LoVo (cell line): ENCODE data around the gene CLEC3A.
"Not testable (repeated sequence)": the region's sequence is repeated elsewhere in the genome, so short reads cannot be mapped to it uniquely, and the experiment has no call there.

Source experiments
- DNase-seq: peaks from one replicate; pipeline ENCODE4 v3.0.0-alpha.2; 2016; ENCODE audit warnings: low spot score

The CLEC3A gene, protein sequence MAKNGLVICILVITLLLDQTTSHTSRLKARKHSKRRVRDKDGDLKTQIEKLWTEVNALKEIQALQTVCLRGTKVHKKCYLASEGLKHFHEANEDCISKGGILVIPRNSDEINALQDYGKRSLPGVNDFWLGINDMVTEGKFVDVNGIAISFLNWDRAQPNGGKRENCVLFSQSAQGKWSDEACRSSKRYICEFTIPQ

DNA sequence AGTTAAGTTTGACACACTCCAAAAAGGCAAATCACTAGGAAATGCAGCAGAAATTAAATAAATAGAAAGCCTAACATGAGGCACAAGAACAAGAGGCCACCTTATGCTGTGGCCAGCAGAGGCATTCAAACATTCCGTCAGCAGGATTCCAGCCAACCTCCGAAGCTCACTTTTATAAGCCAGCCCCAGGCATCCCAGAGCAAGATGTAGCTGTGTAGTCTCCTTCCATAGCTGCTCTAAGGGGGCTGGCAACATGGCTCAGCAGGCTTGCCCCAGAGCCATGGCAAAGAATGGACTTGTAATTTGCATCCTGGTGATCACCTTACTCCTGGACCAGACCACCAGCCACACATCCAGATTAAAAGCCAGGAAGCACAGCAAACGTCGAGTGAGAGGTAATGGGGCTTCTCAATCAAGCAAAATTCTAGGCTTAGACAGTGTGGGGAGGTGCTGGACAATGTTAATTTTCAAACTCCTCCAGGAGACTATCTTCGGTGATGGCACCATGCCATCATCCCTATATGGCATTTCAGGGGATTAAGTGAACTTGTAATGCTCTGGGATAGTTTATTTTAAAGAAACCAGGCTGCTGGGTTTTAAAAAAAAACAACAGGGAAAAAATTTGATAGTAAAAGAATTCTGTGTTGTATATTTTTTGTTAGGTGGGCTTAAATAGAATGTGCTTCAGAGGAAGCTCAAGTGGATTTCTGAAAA, at the start of gene CLEC3A:
Gene CLEC3A (plus strand): TSS at position 202 of the 714 bp plus-strand sequence. CDS start 79 bp downstream, at position 281.
- no peak for DNase-seq

DNA sequence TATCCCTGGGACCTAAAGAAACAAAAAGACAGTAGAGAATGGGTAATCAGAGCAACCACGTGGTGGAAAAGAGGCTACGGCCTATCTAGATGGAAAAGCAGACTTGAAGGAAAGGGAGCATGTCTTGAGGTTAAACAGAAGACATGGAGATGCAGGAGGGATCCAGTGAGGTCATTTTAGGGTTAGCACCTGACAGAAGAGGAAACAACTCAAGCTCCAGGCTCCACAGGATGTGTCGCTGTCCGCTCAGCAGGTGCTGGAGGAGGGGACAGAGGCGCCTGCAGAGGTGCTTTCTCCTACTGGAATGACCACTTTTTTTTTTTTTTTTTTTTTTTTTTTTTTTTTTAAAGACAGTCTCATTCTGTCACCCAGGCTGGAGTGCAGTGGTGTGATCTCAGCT, 47.5 kb upstream of the CLEC3A start:
- no peak for DNase-seq

DNA sequence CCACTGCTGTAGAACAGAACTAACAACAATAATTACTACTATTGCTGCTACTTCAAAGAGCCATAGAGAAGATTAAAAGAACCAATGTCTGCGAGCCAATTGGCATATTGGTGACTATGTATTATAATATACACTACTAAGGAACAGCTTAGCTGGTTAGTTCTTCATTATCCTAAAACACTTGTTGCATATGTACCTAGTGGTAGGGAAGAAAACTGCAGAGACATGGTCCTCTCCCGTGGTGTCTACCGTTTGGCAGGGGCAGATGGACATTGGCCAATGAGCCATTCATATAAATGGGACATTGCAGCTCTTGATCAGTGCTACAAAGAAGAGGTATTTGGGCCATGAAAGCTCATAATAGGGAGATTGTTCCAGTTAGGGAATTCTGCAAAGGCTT, 46.4 kb upstream of the CLEC3A start:
- no peak for DNase-seq

DNA sequence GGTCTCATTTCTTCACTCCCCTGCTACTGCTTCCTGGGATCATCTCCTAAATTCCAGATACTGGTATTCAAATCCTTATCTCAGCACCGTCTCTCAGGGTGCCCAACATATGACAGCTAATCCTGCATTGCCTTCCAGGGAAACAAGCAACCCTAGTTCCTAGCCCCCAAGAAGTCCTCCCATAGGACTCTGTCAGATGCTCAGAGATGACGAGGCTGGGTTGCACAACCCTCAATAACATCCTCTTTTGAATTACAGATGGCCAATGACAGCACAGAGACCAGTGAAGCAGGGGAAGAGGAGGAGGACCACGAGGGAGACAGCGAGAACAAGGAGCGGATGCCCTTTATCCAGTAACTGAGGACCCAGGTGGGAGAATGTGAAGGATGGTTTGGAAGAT, 45.0 kb upstream of the CLEC3A start:
- DNase-seq, result no peak

DNA sequence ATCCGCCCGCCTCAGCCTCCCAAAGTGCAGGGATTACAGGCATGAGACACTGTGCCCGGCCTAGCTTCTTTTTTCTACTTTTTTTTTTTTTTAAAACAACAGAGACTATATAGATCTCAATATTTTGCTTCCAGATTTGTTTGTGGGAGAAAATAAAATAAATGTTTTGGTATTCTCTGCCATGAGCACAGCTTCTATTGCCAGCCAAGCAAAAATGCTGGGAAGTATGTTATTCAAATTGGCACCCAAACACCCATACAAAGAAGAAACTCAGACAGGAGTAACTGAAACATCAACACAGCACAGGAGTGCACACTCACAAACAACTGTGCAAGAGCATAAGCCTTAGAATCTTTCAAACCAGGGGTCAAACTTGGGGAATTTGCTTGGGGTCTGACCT, 37.2 kb upstream of the CLEC3A start:
- DNase-seq, result no peak

DNA sequence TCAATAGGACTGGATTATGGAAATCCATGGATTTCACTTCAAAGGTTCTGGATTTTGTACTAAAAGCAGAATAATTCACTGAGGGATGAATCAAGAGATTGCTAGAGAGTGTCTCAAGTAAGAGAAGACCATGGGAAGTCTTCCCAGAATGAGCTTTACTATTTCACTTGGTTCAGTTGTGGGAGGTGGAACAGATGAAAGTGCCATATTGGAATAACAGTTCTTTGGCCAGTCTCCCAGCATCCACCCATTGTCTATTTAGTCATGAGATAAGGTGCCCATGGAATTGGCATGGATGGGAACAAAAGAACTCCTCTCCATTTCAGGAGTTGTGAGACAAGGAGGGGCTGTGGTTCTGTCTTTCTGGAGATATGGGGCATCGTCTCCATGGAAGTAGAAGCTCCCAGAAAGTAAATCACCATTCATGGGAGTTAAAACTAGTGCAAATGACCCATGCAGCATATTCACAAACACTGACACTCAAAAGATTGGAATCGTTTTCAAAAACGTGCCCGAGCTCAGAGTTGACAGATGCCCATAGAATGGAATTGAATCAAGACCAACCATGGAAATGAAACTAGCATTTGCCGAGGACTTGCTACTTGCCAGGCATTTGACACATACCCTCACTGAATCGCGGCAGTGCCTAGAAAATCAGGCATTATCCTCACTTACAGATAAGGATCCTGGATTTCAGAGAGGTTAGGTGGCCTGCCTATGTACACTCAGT, 36.2 kb upstream of the CLEC3A start:
- DNase-seq, result no peak

DNA sequence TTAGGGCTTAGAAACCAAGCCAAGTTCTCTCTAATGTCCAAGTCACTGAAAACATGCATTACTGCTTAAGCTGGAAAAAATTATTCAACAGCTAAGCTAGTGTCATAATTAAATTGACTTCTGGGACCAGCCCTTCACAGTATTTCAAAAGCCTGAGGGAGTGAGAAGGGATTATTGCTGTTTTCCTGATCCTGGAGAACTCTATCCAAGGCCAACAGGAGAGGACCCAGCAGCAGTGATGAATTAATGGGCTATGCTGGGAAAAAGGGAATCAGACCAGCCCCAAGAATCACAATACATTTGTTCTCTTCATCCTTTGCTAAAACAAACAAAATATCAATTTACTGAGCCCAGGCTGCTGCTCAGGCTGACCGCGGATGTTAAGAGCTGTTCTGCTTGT, 34.5 kb upstream of the CLEC3A start:
- DNase-seq, result no peak

DNA sequence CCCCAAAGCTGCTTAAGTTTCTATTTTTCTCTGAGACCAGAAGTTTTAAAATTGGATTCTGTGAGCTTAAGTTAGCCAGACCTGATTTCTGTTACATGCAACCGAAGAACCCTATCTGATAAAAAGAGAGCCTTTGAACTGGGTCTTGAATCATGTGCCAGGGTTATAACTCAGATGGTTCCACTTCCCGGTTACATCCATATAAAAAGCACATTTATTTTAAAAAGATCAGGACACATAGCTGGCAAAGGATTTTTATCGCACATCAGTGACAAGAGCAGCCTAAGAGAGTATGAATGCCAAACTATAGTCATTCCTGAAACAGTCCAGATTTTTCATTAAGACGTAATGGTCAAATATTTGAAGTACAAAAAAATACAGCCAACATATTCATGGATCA, 32.5 kb upstream of the CLEC3A start:
- DNase-seq, result no peak

DNA sequence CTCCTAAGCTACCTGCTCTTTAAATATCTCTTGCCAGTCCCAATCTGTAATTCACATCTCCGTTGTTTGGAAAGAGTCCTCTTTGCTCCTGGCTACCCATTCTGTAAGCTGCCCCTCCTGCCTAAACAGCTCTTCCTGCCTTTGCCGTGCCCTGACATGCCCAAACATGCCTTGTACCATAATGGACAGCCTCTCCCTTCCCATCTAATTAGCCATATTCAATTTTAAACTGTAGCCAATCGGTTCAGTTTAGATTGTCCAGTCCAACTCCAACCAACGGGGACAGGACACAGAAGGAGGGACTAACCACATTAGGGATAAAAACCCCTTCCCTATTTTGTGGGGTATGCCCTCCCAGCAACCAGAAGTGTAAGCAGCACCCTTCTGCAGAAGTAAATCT, 30.6 kb upstream of the CLEC3A start:
- no peak for DNase-seq

DNA sequence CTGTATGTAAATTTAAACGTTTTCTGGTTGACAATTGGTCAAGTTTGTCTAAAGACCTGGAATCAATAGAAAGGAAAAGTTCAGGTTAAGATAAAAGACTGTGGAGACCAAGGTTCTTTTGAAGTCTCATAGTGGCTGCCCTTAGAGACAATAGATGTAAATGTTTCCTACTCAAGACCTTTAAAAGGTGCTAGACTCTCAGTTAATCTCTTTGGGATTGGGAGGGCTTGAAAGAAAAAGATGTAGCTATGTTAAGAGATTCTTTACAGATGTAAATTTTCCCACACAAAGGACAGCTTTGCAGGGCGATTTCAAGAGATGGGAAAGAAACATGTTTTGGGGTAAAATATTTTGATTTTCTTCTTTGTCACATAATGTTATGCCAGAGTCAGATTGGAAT, 30.0 kb upstream of the CLEC3A start:
- DNase-seq, result not testable (repeated sequence)

DNA sequence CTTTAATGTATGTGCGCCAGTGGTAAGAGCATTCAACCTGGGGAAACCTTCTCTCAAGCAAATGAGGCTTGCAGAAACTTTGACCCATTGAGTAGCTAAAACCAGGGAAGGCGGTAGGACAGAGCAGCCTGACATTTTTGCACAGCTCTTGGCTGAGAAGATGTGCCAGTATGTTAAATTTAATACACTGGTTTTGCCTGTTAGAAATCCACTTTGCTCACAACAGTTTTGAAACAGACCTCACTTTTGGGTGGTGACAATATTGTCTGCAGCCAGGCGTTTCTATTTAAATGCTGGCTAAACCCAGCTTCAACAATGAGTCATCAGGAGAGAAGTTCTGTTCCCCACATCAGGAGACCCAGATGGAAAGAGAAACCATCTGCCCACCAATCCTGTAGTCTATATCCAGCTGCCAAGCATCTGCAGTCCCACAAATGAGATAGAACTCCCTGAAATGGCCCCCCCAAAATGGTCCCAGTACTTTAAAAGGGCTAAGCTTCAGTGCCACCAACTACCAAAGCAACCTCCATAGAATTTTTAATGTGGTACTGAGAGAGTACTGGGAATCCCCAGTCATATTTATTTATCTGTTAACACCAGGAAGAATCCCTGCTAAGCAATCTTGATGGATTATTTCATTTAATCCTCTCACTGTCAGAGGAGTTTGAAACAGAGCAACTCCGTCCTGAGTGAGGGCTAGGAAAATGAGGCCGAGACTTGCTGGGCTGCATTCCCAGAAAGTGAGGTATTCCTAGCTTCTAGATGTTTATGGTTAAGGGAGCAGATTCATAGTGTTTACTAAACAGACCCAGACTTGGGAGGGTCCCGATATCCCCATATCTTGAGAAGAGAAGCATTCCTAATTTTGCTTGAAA, 29.0 kb upstream of the CLEC3A start:
- no peak for DNase-seq

DNA sequence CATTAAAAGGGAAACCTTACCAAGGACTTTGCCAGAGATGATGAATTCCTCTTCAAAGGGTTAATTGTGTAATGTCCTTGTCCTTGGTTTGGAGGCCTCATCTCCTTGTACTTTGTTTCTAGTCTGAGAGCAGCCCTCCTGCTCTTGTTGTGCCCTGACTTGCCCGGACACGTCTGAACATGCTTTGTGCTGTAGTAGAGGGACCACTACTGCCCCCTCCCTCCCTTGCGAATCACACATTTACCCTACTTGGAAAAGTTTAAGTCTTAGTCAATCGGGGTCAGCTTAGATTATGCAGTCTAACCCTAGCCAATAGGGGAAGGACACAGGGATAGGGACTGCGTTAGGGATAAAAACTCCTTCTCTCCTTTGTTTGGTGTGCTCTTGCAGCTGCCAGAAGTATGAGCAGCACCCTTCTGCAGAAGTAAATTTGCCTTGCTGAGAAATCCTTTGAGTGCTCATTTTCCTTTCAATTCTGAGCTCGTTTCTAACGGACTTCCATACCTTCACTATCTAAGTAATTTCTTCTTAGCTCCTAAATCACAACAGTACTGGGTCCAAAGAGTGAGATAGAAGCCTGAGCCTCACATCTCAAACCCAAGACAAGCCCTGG, 26.4 kb upstream of the CLEC3A start:
- DNase-seq, result no peak

DNA sequence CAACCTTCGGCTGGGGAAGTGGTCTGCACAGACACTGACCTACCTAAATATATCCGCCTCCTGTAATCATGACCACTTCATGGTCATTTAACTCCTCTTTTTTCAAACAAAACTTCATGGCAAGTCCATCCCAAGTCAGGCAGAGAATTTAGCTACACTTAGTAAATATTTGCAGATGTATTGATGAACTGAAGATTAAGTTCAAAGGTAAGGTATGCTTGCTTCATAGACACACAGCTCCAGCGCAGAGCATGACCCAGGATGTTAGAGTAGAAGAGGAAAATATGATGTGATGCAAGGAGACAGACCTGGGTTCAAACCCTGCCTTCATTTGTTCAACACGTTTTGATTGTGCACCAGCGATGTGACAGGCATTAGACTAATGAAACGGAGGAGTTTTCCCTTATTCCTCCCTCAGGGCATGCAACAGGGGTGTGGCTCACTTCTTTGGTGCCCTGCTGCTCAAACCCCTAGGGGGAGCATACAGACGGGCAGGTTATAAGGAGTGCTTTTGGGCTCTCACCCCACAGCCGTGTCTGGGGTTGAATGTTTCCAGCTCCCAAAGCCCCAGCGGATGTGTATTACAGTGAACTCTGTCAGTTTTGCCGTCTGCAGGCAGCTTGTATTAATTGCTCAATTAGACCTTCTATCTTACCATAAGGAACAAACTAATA, 23.9 kb upstream of the CLEC3A start:
- no peak for DNase-seq

DNA sequence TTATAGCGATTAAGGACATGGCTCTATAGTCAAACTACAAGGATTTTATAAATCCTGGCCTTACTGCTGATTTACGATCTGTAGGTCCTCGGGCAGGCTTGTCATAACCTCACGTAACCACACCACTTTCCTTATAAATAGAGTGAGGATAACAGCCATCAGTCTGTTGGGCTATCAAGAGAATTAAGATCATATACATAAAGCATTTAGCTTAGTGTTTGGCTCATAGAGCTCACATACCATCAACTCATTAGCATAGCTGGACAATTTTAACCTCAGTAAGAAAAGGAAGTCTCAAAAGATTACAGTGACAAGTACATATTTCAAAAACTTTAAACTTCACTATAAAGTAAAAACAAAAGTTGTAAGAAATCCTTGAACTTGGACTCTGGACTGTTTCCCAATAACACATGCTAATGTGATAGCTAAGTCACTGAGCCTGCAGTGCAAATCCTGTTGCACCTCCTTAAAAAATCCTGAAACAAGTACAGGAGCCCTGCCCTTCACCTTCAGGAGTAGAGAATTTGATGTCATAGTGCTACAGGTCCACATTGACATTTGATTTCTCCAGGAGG, 20.8 kb upstream of the CLEC3A start:
- DNase-seq, result no peak

DNA sequence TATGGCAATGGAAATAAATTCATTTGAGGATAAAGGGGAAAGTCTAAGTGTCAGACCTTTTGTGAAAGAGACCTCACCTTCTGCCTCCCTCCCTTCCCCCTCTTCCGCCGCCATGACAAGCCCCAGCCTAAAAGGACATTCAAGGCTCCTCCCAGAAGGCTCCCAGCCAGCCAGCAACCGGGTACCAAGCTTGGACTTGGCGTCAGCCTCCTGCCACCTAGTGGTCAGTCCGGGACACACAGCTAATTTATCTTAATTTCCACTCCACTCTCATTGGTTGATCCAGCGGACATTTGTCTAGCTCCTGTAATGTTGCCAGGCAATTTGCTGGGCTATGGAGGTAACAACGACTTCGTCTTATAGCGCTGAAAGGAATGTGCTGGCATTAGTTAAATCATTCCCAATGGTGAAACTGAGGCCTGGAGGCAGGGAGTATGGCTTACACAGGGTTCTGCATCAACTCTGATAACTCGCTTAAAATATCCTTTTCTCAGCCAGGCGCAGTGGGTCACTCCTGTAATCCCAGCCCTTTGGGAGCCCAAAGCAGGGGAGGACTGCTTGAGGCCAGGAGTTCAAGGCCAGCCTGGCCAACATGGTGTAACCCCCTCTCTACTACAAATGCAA, 19.3 kb upstream of the CLEC3A start:
- peak; percentile 56 for DNase-seq

DNA sequence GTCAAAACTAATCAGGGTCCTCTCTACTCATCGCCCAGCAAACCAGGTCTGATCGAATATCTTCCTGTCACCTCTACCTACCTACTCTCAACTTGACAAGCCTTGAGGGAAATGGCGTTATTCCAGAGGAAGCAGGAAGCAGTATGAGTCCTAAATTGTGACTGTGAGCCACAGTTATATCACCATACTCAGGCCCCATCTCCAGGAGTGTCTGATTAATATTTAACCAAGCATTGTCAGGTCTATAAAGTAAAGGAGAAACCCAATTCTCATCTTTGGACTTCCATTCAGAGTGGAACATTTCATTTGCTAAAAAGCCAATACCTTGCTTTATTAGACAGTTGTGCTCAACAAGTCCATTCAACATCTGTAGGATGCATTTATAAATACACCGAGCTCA, 17.8 kb upstream of the CLEC3A start:
- no peak for DNase-seq

DNA sequence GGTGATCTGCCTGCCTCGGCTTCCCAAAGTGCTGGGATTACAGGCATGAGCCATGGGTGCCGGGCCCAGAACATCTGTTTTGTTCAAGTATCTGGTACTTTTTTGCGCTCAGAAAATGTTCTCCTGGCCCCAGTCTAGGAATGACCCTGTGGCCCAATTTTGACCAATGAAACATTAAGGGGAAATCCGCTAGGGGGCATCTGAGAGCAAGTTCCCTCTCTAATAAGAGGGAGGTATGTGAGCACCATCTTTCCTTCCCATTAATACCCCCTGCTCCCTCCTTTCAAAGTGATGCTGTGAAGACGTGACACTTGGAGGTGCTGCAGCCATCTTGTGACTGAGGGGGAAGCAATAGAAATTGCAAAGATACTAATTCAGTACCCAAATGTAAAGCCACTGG, 16.5 kb upstream of the CLEC3A start:
- no peak for DNase-seq

DNA sequence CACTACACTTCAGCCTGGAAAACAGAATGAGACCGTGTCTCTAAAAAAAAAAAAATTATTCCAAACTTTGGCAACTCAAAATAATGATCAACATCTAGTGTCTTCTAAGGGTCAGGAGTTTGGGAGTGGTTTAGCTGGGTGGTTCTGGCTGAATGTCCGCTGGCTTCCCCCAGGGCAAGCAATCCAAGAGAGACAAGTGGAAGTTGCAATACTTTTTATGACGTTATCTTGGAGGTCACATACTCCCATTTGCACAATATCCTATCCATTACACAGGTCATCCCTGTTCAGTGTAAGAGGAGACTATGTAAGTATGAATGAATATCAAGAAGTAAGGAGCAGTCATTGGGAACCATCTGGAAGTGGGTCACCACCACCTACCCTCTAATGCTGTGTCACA, 15.2 kb upstream of the CLEC3A start:
- no peak for DNase-seq

DNA sequence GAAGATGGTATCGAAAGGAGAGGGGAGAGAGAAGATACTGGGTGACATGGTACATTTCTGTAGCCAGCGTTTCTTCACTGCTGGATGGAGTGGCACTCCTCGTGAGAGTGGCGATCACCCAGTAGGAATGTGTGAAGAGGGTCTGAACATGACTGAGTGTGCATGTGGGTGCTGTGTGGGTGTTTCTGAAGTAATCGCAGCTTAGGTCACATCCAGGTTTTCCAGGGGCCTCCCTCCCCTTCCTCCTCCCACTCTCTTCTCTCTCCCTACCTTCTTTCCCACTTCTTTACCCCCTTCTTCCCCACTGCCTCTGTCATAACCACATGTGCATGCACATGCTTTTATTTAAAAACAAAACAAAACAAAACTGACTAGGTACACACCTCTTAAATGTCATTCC, 1.8 kb downstream of the CLEC3A start:
- no peak for DNase-seq

DNA sequence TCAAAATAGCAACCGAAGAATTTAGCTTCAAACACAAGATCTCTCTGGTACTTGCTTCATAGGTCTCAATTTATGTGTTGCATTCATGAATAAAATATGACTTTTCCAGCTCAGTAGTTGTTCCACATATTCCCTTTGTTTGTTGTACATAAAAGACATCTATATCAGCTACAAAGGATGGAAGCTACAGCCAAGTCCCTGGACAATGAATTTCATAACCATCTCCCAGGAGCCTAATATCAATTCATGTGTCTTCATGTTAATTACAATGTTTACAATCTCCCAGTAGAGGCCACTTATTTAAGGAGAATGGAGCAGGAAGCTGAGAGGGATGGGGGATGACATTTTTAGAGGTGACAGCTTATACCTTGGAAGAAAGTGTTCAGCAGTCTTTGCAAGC, 3.3 kb downstream of the CLEC3A start:
- no peak for DNase-seq

DNA sequence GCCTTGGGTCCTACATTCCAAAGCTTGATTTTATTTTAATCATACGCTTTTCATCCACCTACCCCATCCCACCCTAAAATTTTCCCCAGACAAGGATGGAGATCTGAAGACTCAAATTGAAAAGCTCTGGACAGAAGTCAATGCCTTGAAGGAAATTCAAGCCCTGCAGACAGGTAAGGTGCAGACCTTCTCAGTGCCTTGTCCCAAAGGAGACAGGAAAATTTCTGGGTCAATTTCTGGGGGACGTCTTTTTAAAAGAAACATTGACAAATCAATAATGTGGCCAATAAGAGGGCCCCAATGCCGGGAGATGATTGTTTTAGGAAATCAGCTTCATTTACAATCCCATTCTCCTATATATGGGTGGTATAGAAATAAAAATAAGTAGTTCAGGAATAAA, 5.7 kb downstream of the CLEC3A start:
- DNase-seq, result no peak
